ENCODE data around the gene TSPAN10. TPM values are rescaled to one million over a fixed set of nuclear protein-coding genes. Genes with fewer than 3 reads are reported as not detected.

TSPAN10 gene
- total and polyA plus RNA-seq, 9 of the 15 experiments (the other 6 are each of a cell fraction or from before 2014, with no cell fraction given): 0.05 to 0.31 (median 0.13) TPM; not detected in 1

GRCh38 chr17:81683584-81684441, 46.8 kb downstream of the TSPAN10 start, which contains the start of the genes ARL16 and HGS (continued):
- TF ChIP-seq E2F6 (IDR thresholded peaks at IDR 0.05; ENCODE audit: borderline replicate concordance in 1 of 2, extremely low read depth in 1 of 2, insufficient read depth in 1 of 2, insufficient read length in 1 of 2, low read depth in 1 of 2, low read length in 1 of 2, poor library complexity in 1 of 2, severe bottlenecking in 1 of 2) (peak in 1 of 2 experiments; percentile 63), MAFG (tag; conservative IDR thresholded peaks at IDR 0.05) (no peak), SMARCB1 (IDR thresholded peaks at IDR 0.05; ENCODE audit: insufficient read length, low read depth) (no peak), ZNF76 (CRISPR knock-in tag; IDR thresholded peaks at IDR 0.05; ENCODE audit: borderline replicate concordance) (no peak), EP300 (IDR thresholded peaks at IDR 0.05; ENCODE audit: low read length) (no peak), GTF2E2 (tag; IDR thresholded peaks at IDR 0.05) (no peak), FOXA3 (CRISPR knock-in tag; conservative IDR thresholded peaks at IDR 0.05 in 1 of 2, IDR thresholded peaks at IDR 0.05 in 1 of 2) (no peak), ZNF134 (CRISPR knock-in tag; conservative IDR thresholded peaks at IDR 0.05) (no peak), THRA (IDR thresholded peaks at IDR 0.05) (no peak), PCBP1 (IDR thresholded peaks at IDR 0.05; ENCODE audit: low read depth, low read length, poor library complexity, severe bottlenecking) (peak; percentile 89), DACH1 (IDR thresholded peaks at IDR 0.05; ENCODE audit: partially characterized antibody) (no peak), CEBPZ (IDR thresholded peaks at IDR 0.05; ENCODE audit: borderline replicate concordance, low read depth, low read length) (peak; percentile 61; the same call in 1 of the 2 replicates), ZNF764 (CRISPR knock-in tag; IDR thresholded peaks at IDR 0.05; ENCODE audit: low read depth) (no peak), STAT5B (CRISPR knock-in tag; IDR thresholded peaks at IDR 0.05) (no peak), LEF1 (IDR thresholded peaks at IDR 0.05) (0 out of 2 replicates have a peak, but pooled peaks have one; percentile 21), EGR1 (conservative IDR thresholded peaks at IDR 0.05) (no peak), ATF2 (CRISPR knock-in tag; IDR thresholded peaks at IDR 0.05) (no peak), TCF7L2 (IDR thresholded peaks at IDR 0.05; ENCODE audit: low read depth, low read length) (no peak), ZNF311 (CRISPR knock-in tag; IDR thresholded peaks at IDR 0.05) (no peak), ZNF780A (CRISPR knock-in tag; IDR thresholded peaks at IDR 0.05) (no peak), ZNF79 (CRISPR knock-in tag; IDR thresholded peaks at IDR 0.05; ENCODE audit: low read depth) (no peak)
